Activated naive CD4-positive, alpha-beta T cell treated with anti-CD3 and anti-CD28 coated beads, Interleukin-2, amount 50 U/mL, for 72 hours (primary cell): ENCODE data around the gene GUCD1. TPM values are rescaled to one million over a fixed set of nuclear protein-coding genes. Genes with fewer than 3 reads are reported as not detected.
A peak's percentile ranks its signal among the peaks of the same experiment; 100 is the strongest.

Experiments used
- ATAC-seq, 2 donors: fragments of 150-1000 bp; cut with Tn5 transposase; 2 replicates each; pipeline ENCODE4 v1.10.0; 2021; ENCODE audit warnings: mild to moderate bottlenecking in 2 of 2, moderate library complexity in 2 of 2
- DNase-seq, 2 donors: peaks; one replicate each; pipeline ENCODE4 v3.0.0; 2021 to 2022; ENCODE audit warnings: low spot score in 2 of 2
- H3K27ac Mint-ChIP-seq, 2 donors: one replicate each; pipeline ENCODE4 v1.8.0; 2022; ENCODE audit warnings: mild to moderate bottlenecking in 2 of 2, mixed read lengths in 2 of 2
- H3K36me3 Mint-ChIP-seq, 2 donors: one replicate each; pipeline ENCODE4 v1.8.0; 2022; ENCODE audit warnings: mixed read lengths in 2 of 2
- H3K9me3 Mint-ChIP-seq, 2 donors: one replicate each; pipeline ENCODE4 v1.8.0; 2022; ENCODE audit warnings: mixed read lengths in 2 of 2
- total RNA-seq, 2 donors: library from RNA; stranded (reverse); gene quantifications; one replicate each; pipeline ENCODE4 v1.2.3, GENCODE V29; 2022

The GUCD1 gene
- total RNA-seq, 2 donors from 2014 or later: 106 to 137 TPM

DNA sequence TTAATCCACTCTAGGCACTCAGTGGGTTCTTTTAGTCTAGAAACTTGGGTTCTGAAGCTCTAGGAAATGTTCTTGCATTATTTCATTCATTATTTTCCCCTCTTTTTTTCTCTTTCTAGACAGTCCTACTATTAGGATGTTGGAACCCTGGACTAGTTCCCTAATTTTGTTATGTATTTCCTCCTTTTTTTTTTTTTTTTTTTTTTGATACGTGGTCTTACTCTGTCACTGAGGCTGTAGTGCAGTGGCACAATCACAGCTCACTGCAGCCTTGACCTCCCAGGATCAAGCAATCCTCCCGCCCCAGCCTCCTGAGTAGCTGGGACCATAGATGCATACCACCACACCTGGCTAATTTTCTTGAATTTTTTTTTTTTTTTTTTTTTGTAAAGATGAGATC lies 50.4 kb downstream of the GUCD1 start:
- ATAC-seq (no peak), DNase-seq (no peak)
- Mint-ChIP-seq H3K36me3 (no peaks in the 10 kb centered on the region), H3K9me3 (no peaks in the 10 kb centered on the region), H3K27ac (no peak overlapping the region)

GRCh38 chr22:24503843-24504338 lies 51.0 kb downstream of the GUCD1 start:
- no peaks in the 10 kb centered on the region for H3K36me3 Mint-ChIP-seq
- DNase-seq: no peak
- H3K9me3 Mint-ChIP-seq: no peaks in the 10 kb centered on the region
- peak overlapping the region in 1 of 2 donors; percentile 56 for H3K27ac Mint-ChIP-seq
- no peak for ATAC-seq

DNA sequence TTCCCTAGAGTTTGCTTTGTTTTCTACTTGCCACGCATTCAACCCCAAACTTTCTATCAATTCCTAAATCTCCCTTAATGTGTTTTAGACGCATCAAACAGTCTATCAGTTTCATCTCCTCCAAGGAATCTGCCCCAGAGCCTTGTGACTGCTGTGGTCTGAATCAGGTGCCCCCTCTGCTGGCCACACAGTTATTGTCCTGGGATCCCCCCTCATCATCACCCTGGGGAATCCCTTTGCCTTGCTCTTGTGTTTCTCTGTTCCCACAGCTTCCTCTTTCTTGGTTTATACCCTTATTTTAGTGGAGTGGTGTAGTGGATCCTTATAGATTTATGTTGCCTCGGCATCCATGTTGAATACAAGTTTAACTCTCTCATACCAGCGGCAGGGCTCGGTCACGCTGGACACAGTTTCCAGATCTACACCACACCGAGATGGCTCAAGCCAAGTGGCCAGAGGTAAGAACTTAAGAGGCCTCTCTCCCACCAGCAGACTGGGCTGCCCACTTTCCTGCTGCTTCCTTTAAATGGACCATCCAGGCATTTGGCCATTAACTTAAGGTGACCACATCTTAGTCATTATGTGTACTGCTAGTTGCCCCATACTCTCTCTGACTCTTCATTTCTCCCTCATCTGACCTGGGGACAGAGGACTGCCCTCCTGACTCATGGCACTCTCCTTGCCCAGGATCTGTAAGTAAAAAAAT lies 51.6 kb downstream of the GUCD1 start:
- peak in 1 of 2 donors; percentile 59 for DNase-seq
- Mint-ChIP-seq H3K9me3 (no peaks in the 10 kb centered on the region), H3K27ac (peak overlapping the region in 1 of 2 donors; percentile 56), H3K36me3 (no peaks in the 10 kb centered on the region)
- ATAC-seq: peak; percentile 78 to 92

GRCh38 chr22:24502541-24502940 lies 52.4 kb downstream of the GUCD1 start:
- ATAC-seq (no peak), DNase-seq (no peak)

DNA sequence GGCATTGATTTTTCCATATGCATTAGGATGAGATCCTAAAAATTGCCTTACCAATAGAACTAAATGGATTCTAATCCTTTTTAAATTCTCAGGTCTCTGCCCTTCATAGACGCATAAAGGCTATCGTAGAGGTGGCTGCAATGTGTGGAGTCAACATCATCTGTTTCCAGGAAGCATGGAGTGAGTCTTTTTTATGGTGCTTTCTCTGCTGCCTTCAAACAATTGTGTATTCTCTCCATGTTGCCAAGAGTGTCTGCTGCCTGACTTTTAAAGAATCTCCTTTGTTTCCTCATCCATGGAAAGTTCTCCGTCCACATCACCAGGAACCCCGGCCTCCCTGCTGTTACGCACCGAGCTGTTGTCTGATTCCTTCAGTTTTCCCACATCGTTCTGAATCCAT lies 52.9 kb downstream of the GUCD1 start:
- ATAC-seq: no peak
- H3K36me3 Mint-ChIP-seq: no peaks in the 10 kb centered on the region
- H3K9me3 Mint-ChIP-seq: no peaks in the 10 kb centered on the region
- H3K27ac Mint-ChIP-seq: no peak overlapping the region
- no peak for DNase-seq

More at GRCh38 chr22:24502541-24502940, 52.4 kb downstream of the GUCD1 start:
- Mint-ChIP-seq H3K9me3 (no peaks in the 10 kb centered on the region), H3K36me3 (no peaks in the 10 kb centered on the region), H3K27ac (no peak overlapping the region)

DNA sequence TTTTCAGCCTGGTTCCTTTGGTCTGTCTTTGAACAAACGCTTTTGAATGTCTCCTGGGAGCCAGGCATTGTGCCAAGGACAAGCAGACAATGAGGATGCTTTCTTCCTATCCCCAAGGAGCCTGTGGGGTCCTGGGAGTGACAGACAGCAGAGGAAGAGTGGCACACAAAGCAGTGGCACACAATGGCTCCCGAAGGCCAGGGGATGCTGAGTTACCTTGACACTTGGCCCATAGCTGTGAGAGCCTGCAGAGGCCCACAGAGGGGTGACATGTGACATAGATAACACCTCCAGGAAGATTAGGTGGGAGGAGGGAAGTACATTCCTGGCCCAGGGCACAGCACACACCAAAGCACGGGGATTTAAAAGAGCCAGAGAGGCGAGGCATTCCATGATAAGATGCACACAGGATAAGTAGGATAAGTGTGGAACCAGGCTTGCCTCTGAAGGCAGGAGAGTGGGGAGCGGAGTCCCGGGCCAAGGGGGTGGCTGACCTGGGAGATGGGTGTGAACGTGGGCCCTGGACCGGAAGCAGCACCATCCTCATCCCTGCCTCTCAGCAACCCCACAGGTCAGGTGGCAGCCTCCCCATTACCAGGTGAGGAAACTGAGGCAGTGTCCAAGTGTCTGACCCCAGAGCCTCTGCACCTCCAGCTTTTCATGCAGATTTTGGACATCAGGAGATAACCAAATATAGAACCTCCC lies 53.5 kb downstream of the GUCD1 start:
- Mint-ChIP-seq H3K36me3 (no peaks in the 10 kb centered on the region), H3K27ac (peak overlapping the region in 1 of 2 donors; percentile 43), H3K9me3 (no peaks in the 10 kb centered on the region)
- ATAC-seq: no peak
- DNase-seq: no peak

GRCh38 chr22:24500277-24500820 lies 54.6 kb downstream of the GUCD1 start:
- no peak for DNase-seq
- Mint-ChIP-seq H3K36me3 (no peaks in the 10 kb centered on the region), H3K27ac (no peak overlapping the region), H3K9me3 (no peaks in the 10 kb centered on the region)
- ATAC-seq: no peak

- Mint-ChIP-seq H3K36me3 (no peaks in the 10 kb centered on the region), H3K9me3 (no peaks in the 10 kb centered on the region), H3K27ac (no peak overlapping the region)
- DNase-seq (no peak), ATAC-seq (no peak)
These were observed 55.1 kb downstream of the GUCD1 start for GRCh38 chr22:24499706-24500276.

DNA sequence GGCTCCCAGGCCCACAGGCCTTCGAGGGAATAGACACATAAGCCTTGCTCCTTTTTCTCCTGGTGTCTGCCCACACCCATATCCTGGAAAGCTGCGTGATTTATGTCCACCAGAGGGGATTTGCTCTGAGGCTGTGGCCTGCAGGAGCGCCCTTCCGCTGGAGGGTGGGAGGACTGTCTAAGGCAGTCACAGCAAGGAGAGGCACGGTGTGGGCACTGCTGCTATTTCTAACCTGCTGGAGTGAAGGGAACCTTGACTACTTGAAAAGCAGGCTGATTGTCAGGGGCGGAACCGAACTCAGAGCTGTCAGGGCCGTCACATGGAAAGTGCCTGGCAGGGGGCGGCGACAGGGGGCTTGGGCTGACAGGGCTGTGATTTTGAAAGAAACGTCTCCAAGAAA lies 56.1 kb downstream of the GUCD1 start:
- H3K27ac Mint-ChIP-seq: no peak overlapping the region
- ATAC-seq: no peak

GRCh38 chr22:24497841-24498258 lies 57.1 kb downstream of the GUCD1 start:
- no peak overlapping the region for H3K27ac Mint-ChIP-seq
- H3K9me3 Mint-ChIP-seq: no peaks in the 10 kb centered on the region
- no peaks in the 10 kb centered on the region for H3K36me3 Mint-ChIP-seq
- DNase-seq (no peak), ATAC-seq (peak; percentile 32 to 62)

More for the DNA sequence above, 56.1 kb downstream of the GUCD1 start:
- no peaks in the 10 kb centered on the region for H3K36me3 Mint-ChIP-seq
- no peaks in the 10 kb centered on the region for H3K9me3 Mint-ChIP-seq
- no peak for DNase-seq

GRCh38 chr22:24496661-24497060 lies 58.3 kb downstream of the GUCD1 start:
- Mint-ChIP-seq H3K27ac (no peak overlapping the region), H3K36me3 (no peaks in the 10 kb centered on the region), H3K9me3 (no peaks in the 10 kb centered on the region)
- DNase-seq (no peak), ATAC-seq (no peak)

GRCh38 chr22:24496234-24496633 lies 58.7 kb downstream of the GUCD1 start:
- DNase-seq: no peak
- Mint-ChIP-seq H3K9me3 (no peaks in the 10 kb centered on the region), H3K27ac (no peak overlapping the region), H3K36me3 (no peaks in the 10 kb centered on the region)
- ATAC-seq: no peak

DNA sequence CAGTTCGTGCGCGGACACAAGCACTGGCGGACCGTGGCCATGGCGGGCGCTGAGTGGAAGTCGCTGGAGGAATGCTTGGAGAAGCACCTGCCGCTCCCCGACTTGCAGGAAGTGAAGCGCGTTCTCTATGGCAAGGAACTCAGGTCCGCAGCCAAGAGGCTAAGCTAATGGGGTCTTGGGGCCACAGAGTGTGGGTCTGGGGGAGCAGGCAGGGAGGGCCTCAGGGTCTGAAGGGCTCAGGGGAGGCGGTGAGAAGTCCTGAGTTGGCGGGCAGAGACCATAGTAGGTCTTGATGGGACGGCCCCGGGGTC lies 59.6 kb downstream of the GUCD1 start:
- no peaks in the 10 kb centered on the region for H3K9me3 Mint-ChIP-seq
- no peak for ATAC-seq

GRCh38 chr22:24494528-24495364 lies 60.2 kb downstream of the GUCD1 start, which contains the start of gene UPB1:
UPB1 (plus strand) TSS chr22:24495332; CDS start chr22:24495404, 72 bp downstream.
- DNase-seq (no peak), ATAC-seq (no peak)
- Mint-ChIP-seq H3K9me3 (no peaks in the 10 kb centered on the region), H3K36me3 (no peaks in the 10 kb centered on the region), H3K27ac (no peak within 1 kb of the TSS)

More for the DNA sequence above, 59.6 kb downstream of the GUCD1 start:
- Mint-ChIP-seq H3K36me3 (no peaks in the 10 kb centered on the region), H3K27ac (no peak overlapping the region)
- DNase-seq: no peak

- ATAC-seq: no peak
- DNase-seq: no peak
- Mint-ChIP-seq H3K36me3 (no peaks in the 10 kb centered on the region), H3K27ac (no peak overlapping the region), H3K9me3 (no peaks in the 10 kb centered on the region)
These were observed 60.8 kb downstream of the GUCD1 start for GRCh38 chr22:24494167-24494527.

DNA sequence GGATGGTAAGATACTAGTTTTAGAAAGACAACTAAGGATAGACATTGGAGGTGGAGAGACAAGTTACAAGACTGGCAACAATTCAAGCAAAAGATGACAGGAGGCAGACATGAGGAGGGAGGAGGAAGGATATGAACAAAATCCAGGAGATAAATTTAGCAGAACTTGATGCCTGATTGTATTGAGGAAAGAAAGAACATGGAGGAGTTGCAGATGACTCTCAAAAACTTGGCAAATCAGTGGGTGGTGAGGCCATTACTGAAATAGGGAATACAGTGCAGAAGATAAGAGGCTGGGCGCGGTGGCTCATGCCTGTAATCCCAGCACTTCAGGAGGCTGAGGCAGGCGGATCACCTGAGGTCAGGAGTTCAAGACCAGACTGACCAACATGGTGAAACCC lies 62.5 kb downstream of the GUCD1 start:
- DNase-seq: no peak
- Mint-ChIP-seq H3K9me3 (no peaks in the 10 kb centered on the region), H3K36me3 (no peaks in the 10 kb centered on the region), H3K27ac (no peak overlapping the region)
- ATAC-seq: no peak
